CD4-positive, alpha-beta T cell treated with Interleukin-6 for 4 hours (primary cell): ENCODE measurements around the gene CFDP1.

Experiments used
- DNase-seq: peaks from one replicate; pipeline ENCODE4 v3.0.0-alpha.2; 2020; ENCODE audit warnings: mixed read lengths

Gene CFDP1

DNA sequence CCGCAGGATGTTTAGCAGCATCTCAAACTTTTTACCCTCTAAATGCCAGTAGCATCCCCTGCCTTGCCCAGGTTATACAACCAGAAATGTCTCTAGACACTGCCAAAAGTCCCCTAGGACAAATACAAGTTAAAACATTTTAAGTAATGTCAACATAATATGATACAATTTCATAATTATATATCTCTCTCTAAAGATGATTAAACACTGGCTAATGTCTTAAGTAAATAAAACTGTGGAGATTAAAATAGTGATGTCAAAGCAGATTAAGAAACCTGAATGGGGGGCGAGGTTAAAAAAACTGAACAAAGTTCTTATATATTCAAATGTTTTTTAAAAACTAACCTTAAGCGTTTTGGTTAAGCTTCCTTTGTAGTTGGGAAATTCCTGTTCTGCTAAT, 62.1 kb downstream of the CFDP1 start:
- no peak for DNase-seq

DNA sequence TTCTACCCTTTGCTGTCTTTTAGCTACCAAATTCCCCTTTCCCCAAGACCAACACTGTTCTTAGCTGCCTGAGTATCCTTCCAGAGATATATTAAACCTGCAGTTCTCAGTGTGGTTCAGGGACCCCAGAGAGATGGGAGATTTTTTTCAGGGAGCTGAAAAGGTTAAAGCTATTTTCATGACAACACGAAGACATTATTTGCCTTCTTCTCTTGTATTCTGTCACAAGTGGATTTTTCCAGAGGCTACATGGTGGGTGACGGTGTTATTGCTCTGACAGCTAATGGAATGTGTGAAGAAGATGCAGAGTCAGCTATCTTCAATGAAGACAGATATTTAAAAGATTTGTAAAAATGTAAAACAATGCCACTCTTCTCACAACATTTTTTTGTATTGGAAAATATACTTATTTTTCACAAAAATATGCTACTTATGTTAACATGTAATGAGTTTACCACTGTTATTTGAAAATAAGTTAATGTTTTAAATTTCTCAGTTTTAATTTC, 69.0 kb downstream of the CFDP1 start:
- no peak for DNase-seq

DNA sequence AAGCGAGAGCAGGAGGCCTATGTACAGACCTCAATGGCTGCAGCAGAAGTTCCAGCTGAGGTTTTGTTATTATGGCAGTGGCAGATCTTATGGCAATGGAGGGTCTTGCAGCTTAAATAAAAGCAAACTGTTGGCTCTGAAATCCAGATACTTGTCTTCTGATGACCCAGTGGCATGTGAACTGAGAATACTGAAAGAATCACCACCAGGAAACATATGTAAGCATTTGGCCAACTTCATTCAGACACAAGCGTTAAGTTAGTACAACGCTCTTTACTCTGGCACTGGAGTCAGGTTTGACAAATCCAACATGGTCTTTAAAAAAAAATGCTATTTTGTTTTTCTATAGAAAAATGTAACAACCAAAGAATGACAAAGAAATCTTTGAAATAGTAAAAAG, 70.5 kb downstream of the CFDP1 start:
- no peak for DNase-seq

DNA sequence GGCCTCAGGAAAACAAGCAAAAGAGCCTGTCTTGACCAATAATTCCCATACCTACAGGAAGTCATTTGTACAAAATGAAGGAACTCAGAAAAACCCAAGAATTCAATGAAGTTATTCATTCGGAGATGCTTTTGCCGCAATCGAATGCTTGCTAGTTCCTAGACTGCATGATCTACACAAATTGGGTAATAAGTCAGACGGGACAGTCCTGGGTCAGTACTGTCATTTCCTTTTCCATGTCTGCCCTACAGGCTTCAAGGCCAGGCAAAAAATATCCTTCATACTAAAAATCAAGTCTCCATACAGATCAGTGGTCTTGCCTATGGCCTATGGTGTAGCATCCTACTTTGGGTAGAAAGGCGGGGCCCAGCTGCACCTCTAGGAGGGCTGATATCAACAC, 71.4 kb downstream of the CFDP1 start:
- no peak for DNase-seq

DNA sequence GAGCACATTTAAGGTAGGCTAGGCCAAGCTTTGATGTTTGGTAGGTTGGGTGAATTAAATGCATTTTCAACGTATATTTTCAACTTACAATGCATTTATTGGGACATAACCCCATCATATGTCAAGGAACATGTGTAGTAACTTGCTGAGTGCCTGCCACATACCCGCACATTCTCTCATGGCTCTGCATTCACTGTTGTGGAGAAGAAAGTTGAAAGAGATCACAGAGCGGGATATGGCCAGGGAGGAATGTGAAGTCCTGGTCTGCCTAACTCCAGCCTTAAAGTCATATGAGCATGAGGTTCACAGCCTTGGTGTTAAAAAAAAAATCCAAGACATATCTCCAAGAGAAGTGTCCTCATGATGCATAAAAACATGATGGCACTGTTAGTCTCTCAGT, 79.1 kb downstream of the CFDP1 start:
- no peak for DNase-seq

DNA sequence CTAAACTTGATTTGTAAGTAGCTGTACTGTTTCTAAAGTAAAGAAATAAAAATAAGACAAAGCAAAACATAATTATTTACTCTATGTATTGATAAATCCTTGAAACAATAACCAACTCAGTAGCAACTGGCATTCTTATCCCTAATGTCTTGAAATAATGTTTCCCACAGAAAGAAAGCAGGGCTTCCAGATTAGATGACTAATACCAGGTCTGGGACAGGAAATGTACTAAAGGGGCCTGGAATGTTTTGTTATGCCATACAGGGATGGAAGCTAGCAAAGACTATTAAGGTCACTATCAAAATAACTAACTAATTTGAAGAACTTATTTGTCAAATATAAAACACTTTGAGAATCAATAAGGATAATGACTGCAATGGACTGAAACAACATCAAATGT, 82.1 kb downstream of the CFDP1 start:
- no peak for DNase-seq

DNA sequence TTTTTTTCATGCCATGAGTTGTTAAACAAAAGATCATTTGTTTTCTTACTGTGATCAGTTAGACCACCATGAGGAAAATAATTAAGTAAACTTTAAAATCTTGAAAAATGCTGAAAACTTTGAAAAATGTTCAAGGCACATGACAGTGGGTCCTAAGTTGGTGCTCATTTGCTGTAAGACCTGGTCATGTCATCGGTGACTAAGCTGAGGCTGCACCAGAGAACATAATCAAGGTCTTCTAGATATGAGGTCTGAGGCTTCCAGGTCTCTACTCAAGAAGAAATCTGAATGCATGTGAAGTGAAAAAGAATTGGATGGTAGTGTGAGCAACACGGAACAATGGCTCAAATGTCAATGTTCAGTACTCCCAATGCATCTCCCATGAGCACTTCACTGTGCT, 87.6 kb downstream of the CFDP1 start:
- no peak for DNase-seq

DNA sequence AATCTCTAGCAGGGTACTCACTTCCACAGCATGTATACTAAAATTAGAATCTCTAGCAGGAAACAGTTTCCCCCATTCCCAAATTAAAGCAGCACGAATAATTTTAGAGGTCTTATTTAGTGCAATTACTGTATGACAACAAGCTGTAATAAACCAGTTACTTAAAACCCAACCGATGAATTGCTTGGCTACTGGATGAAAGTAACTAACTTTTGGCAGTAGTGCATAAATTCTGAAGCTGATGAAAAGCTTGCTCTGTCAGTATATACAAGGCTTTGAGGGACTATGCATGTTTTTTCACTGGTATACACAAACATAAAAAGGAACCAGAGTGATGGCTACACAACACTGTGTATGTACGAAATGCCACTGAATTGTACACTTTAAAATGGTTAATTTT, 89.4 kb downstream of the CFDP1 start:
- no peak for DNase-seq

DNA sequence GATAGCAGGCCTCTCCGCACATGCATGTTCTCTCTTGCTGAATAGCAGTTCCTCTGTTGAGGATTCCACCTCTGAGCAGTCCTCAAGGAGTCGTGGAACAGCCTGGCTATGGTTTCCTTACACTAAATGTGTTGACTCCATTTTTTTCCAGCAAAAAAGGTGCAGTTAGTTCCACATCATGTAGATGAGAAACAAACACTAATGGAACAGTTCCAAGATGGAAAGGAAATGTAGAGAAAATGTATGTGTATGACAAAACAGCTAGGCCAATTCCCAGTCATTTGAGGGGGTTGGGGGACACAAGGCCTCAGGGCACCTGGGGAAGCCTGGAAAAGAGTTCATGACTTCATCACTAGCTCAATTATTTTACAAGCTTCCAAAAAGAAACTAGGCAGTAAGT, 90.0 kb downstream of the CFDP1 start:
- no peak for DNase-seq

DNA sequence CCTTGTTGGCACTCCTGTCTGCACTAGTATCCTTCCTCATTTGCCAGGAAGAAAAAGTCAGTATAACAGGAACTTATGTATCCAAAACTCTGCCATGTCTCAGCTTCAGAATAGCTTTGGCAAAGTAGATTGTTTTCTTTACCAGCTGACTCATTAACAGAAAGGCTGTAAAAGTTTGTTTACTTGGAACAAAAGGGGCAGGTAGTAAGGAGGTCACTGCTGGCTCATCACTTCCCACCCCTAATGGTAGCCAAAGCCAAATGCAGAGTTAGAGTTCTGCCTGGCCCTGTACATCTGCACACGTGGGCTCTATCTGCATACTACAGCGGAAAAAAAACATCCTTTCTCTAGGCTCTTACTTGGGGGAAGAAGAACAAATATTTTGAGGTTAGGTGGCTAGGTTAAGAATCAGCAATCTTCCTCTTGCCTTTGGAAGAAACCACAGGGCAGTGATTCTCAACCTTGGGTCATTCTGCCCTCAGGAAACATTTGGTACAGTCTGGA, 90.9 kb downstream of the CFDP1 start:
- no peak for DNase-seq

DNA sequence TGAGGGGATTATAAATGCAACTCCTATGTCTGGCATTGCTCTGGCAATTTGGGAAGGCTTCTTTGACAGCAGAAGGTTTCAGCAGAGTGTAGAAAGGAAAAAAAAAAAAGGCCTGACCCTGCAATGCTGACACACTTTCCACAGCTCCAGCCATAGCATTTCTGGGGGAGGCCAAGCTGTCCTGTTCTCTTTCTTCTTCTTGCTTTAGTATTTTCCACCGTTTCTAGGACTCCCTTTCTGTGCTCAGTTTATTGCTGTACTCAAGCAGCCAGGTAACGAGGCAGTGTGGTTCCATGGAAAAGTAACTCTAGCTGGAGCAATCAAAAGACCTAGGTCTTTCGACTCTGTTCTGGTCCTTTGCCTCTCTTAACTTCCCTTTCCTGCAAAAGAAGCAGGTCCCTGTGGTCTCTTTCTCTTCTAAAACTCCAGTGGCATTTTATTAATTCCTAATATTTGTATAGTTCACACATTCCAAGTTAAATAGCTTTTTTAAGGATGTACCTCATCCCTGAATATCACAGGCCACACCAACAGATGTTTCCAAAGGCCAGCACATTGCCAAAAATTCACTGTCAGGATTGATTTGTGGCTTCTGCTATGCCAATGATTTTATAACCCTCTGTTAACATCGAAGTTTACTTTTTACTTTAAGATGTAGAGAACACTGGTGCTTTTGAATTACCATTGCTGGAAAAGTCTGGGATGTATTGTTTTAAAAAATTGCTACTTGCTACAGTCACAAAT, 91.6 kb downstream of the CFDP1 start:
- DNase-seq = no peak

DNA sequence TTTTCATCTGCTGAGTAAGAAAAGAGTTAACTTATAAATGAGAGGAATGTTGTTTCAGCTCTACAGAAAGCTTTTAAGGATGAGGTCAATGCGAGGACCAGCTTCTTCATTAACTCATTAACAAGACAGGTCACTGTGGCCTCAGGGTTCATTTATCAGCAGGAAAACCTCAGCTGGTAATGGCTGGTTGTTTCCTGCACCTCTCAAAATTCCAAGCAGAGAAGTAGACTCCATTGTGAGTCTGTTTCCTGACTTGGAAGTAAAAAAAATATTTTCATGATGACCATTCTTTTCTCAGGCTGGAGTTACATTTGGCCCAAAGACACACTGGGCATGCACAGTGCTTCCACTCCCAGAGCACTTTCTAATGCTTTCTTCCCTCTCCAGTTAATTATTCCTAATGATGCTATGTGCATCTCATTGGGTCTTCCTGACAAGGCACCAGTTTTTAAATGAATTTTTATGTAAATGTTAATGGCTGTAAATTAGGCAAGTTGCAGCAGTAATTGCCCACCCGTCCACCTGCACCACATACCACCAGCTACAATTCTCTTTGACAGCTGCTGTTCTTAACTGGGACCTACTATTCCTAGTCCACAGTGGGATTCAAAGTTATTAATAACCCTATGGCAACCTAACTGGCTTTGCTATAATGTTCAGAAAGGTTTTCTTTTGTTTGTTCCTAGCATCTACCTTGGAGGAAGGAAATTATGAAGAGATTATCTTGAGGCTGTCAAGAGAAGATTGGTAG, 92.4 kb downstream of the CFDP1 start:
- no peak for DNase-seq

DNA sequence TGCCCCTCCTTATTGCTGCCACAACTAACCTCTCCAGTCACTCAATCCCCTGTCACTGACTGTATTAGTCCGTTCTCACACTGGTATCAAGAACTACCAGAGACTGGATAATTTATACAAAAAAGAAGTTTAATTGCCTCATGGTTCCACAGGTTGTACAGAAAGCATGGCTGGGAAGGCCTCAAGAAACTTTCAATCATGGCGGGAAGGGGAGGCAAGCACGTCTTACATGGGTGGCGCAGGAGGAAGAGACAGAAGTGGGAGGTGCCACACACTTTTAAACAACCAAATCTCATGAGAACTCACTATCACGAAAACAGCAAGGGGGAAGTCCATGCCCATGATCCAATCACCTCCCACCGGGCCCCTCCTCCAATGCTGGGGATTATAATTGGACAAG, 95.9 kb downstream of the CFDP1 start:
- no peak for DNase-seq

DNA sequence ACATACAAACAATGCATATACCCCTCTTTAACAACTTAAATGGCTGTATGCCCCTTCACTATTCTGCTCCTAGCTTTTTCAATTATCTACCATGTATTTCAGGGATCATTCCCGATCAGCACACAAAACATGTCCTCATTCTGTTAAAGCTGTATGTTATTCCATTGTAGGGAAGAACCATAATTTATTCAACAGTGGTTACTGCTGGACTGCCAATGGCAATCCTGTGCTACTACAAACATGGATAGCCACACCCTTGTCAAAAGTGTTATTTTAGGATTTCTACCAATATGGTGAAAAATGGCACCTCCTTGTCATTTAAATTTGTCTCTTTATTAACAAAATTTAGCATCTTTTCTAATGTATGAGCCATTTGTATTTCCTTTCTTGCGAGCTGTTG, 96.8 kb downstream of the CFDP1 start:
- DNase-seq = no peak

DNA sequence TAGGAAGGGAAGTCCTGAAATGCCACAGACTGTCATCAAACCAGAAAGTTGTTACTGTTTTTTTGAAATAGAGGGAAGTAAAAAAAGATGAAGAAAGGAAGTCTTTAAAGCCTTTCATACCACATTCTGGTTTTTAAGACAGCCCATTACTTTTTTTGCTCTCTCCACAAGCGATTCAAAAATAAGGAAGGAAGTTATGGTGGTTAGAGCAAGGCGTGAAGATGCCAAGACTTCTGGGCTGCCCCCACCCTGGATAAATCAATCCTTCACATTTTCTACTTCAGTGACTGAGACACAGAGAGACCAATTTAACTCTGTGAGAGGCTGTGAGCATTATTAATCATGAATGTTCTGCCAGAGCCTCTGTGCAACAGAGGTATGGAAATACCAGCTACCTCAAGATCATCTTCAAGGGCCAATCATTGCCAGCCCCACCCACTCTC, 99.6 kb downstream of the CFDP1 start:
- no peak for DNase-seq

DNA sequence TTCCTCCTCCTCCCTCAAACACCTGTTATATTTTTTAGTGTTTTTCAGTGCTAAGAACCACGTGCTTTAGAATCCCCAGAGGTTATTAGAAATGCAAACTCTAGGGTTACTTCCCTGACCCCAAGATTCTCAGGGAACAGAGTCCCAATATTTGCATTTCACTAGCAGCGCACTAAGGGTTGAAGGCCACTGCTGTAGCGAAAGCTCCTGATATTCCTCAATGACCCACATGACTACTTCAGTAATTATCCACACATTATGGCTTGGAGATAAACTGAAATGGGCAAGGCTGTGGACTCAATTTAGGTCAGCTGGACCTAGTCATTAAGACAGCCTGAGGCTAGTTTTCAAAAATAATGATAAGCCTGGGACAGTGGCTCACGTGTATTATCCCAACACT, 103.4 kb downstream of the CFDP1 start:
- DNase-seq = no peak

DNA sequence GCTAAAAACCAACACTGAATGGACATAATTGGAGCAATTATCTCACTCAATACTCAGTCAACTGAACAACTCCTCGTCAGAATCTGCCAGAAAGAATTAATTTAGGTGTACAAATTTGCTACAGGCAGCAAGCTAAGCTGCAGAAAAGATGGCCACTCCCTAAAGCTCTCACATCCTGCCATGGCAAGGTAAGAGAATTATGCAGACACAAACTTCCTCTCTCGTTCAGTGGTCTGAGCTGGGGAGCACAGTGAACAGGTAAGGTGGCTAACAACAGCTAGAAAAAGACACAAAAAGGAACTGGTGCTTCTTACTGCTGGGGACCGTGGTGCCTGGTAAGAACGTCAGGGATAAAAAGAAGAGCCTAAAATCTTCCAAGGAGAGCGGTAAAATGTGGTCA, 107.0 kb downstream of the CFDP1 start:
- DNase-seq = peak; percentile 18

DNA sequence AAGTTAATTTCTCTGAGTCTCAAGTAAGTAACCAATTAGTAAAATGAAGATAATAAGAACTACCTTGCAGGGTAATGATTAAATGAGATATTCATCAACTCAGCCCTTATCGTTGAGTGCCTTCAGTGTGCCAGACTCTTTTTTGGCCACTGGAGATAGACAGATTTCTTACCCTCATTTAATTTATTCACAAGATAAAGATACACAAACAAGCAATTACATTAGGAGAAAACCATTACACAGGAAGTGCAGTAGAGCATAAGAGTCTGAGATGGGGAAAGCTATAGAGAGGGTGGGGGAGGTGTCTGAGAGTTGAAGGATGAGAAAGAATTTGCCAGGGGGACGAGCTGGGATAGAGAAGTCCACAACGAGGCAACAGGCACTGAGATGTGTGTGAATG, 109.4 kb downstream of the CFDP1 start:
- DNase-seq = no peak

DNA sequence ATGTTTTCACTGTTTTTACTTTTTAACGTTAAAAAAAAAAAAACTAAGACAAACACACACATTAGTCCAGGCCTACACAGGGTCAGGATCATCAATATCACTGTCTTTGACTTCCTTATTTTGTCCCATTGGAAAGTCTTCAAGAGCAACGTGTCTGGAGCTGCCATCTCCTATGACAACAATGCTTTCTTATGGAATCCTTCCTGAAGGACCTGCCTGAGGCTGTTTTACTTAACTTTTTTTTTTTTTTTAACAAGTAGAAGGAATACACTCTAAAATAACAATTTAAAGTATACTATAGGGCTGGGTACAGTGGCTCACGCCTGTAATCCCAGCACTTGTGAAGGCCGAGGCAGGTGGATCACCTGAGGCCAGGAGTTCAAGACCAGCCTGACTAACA, 110.1 kb downstream of the CFDP1 start:
- DNase-seq = no peak

DNA sequence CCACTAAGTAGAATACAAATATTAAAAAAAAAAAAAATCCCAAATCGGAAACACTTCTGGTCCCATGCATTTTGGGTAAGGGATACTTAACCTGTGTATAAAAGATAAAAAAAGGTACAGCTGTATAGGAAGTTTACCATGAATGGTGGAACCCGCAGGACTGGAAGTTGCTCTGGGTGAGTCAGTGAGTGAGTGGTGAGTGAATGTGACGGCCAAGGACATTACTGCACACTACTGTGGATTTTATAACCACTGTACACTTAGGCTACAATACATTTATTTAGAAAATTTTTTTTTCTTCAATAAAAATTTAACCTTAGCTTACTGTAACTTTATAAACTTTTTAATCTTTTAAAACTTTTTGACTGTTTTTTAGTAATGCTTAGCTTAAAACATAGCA, 110.6 kb downstream of the CFDP1 start:
- DNase-seq = no peak

DNA sequence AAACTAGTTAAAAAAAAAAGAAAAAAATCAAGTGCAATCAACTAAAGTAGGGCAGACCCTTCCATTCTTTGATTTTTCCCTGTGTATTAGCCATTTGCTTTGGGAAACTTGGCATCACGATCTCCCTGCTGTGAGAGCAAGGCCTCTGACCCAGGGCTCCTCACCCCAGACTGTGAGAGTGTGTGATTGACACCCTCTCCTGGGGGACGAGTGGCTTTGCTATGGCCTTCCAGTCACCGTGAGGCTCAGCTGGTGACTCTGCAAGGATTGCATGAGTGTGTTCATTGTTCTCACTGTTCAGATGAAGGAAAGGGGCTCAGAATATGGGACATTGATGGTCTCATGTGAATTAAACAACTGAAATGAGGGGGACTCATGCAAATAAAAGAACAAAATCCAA, 112.9 kb downstream of the CFDP1 start:
- DNase-seq = no peak

DNA sequence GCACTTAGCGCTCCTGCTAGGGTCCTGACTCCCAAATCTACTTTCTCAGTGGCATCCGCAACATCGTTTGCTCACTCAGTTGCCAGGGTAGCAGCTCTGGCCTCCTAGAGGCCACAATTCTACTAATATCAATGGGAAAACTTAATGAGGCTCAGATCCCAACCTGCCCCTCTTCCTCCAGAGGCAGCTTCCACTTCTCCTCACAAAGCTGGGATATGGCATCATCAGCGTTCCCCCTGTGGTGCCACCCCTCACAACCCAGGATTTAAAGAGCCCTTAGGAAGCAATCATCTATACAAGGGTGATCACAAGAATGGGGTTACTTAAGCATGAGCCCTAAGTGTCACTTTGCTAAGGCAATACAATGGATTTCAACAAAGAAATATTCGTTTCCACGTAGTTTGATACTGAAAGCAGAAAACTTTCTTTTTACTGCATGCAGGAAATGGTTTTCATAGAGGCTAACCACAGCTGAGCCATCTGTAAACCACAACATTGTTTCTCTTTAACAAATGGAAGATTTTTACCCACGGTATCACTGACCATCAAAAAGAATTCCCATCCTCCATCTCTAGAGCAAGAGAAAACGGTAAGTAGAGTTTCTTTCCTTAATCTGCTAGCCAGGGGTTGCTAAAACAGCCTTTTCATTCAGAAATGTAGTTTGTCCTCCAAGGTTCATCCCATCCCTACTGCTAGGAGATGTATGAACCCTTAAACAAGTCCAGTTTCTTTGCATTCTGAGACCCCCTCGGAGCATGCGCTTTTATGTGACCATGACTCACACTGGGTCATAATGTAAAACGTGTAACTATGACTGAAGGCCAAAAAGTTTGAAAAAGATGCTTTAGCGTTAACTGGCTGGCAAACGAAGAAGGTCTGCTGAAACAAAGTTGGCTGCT, 113.5 kb downstream of the CFDP1 start:
- DNase-seq = no peak

DNA sequence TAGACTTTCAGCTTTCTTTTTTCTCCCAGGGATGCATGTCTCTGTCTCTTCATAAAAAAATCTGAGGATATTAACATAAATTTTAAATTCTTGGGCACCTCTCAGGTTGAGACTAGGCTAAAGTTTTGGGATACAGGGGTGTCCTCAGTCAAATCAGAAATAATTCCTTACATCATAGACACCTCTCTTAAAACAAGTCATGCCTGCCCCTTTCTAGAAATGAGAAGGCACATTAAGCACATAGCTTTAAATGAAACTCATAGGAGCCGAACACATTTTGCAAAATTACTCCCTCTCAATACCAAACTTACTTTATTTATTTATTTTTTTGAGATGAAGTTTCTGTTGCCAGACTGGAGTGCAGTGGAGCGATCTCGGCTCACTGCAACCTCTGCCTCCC, 114.6 kb downstream of the CFDP1 start:
- no peak for DNase-seq
